Liver (tissue), 9 donors: ENCODE measurements around the gene MAN2A1. TPM values are rescaled to one million over a fixed set of nuclear protein-coding genes. Genes with fewer than 3 reads are reported as not detected.

ENCODE experiments used
- DNase-seq: peaks from one replicate; pipeline ENCODE4 v3.0.0-alpha.2; 2017; ENCODE audit warnings: low spot score
- H3K27ac ChIP-seq, 2 donors: one replicate each; pipeline ENCODE4 v1.7.0; 2013; ENCODE audit warnings: inconsistent platforms in 2 of 2, low read length in 2 of 2, control low read depth in 1 of 2, low read depth in 1 of 2, mild to moderate bottlenecking in 1 of 2
- H3K27me3 ChIP-seq, 4 donors: one replicate each; pipeline versions ENCODE4 v1.6.1 to v1.7.0; 2013; ENCODE audit warnings: low read length in 3 of 4, inconsistent platforms in 1 of 4, mild to moderate bottlenecking in 1 of 4, moderate library complexity in 1 of 4; ENCODE audit not compliant: control insufficient read depth in 4 of 4, insufficient read depth in 4 of 4
- H3K36me3 ChIP-seq, 4 donors: one replicate each; pipeline versions ENCODE4 v1.6.1 to v1.7.0; 2013; ENCODE audit warnings: low read length in 3 of 4, mild to moderate bottlenecking in 3 of 4, low read depth in 1 of 4, moderate library complexity in 1 of 4; ENCODE audit not compliant: control insufficient read depth in 4 of 4, insufficient read depth in 3 of 4
- H3K4me1 ChIP-seq, 4 donors: one replicate each; pipeline versions ENCODE4 v1.6.1 to v1.7.0; 2013; ENCODE audit warnings: low read length in 3 of 4, mild to moderate bottlenecking in 3 of 4, moderate library complexity in 1 of 4; ENCODE audit not compliant: control insufficient read depth in 4 of 4, insufficient read depth in 4 of 4
- H3K4me3 ChIP-seq, 3 donors: one replicate each; pipeline versions ENCODE4 v1.6.1 to v1.7.0; 2013; ENCODE audit warnings: low read length in 3 of 3, control low read depth in 1 of 3, low read depth in 1 of 3, mild to moderate bottlenecking in 1 of 3
- H3K9ac ChIP-seq, 2 donors: one replicate each; pipeline ENCODE4 v1.7.0; 2013; ENCODE audit warnings: low read length in 2 of 2, mild to moderate bottlenecking in 2 of 2, moderate library complexity in 2 of 2, control low read depth in 1 of 2, low read depth in 1 of 2
- H3K9me3 ChIP-seq, 4 donors: one replicate each; pipeline versions ENCODE4 v1.6.1 to v1.7.0; 2013; ENCODE audit warnings: low read length in 3 of 4; ENCODE audit not compliant: control insufficient read depth in 4 of 4
- ATF3 ChIP-seq: IDR thresholded peaks from 2 replicates; pipeline ENCODE4 v1.6.1; 2016; ENCODE audit warnings: antibody characterized with exemption
- EGR1 ChIP-seq, 2 donors: IDR thresholded peaks; 2 replicates each; pipeline ENCODE4 v1.6.1; 2016 to 2018; ENCODE audit warnings: antibody characterized with exemption in 2 of 2, low read depth in 2 of 2
- FOXA1 ChIP-seq: IDR thresholded peaks from 2 replicates; pipeline ENCODE4 v1.6.1; 2016; ENCODE audit warnings: antibody characterized with exemption
- FOXA2 ChIP-seq: IDR thresholded peaks from 2 replicates; pipeline ENCODE4 v1.6.1; 2016; ENCODE audit warnings: antibody characterized with exemption
- GABPA ChIP-seq, 2 donors: IDR thresholded peaks in 1 of 2; conservative IDR thresholded peaks in 1 of 2; 2 replicates each; pipeline ENCODE4 v1.6.1; 2016; ENCODE audit warnings: antibody characterized with exemption in 2 of 2, mild to moderate bottlenecking in 1 of 2, moderate library complexity in 1 of 2
- HNF4A ChIP-seq, 2 donors: conservative IDR thresholded peaks; 2 replicates each; pipeline ENCODE4 v1.6.1; 2016; ENCODE audit warnings: antibody characterized with exemption in 2 of 2, mild to moderate bottlenecking in 2 of 2
- JUND ChIP-seq, 2 donors: IDR thresholded peaks; 2 replicates each; pipeline ENCODE4 v1.6.1; 2016; ENCODE audit warnings: antibody characterized with exemption in 2 of 2
- NR2F2 ChIP-seq: IDR thresholded peaks from 2 replicates; pipeline ENCODE4 v1.6.1; 2016; ENCODE audit warnings: antibody characterized with exemption
- RAD21 ChIP-seq, 2 donors: IDR thresholded peaks; 2 replicates each; pipeline ENCODE4 v1.6.1; 2016; ENCODE audit warnings: antibody characterized with exemption in 2 of 2, mild to moderate bottlenecking in 2 of 2
- REST ChIP-seq: IDR thresholded peaks from 2 replicates; pipeline ENCODE4 v1.6.1; 2016; ENCODE audit warnings: antibody characterized with exemption, mild to moderate bottlenecking
- RXRA ChIP-seq, 2 donors: IDR thresholded peaks; 2 replicates each; pipeline ENCODE4 v1.6.1; 2017 to 2018; ENCODE audit warnings: antibody characterized with exemption in 2 of 2, mild to moderate bottlenecking in 1 of 2
- SP1 ChIP-seq: IDR thresholded peaks from 2 replicates; pipeline ENCODE4 v1.6.1; 2018; ENCODE audit warnings: antibody characterized with exemption, mild to moderate bottlenecking
- WGBS: extraction: QIAGEN DNeasy Blood & Tissue Kit; methylation state at CpG from one replicate; pipeline ENCODE4 v1.1.7; 2013; 5-methylcytosine and 5-hydroxymethylcytosine counted together
- polyA plus RNA-seq, 2 donors: library from polyadenylated mRNA; stranded (reverse) in 1 of 2; unstranded in 1 of 2; fragments of 200-250 nt in 1 of 2; fragments of >200 nt in 1 of 2; fragmentation: Nextera tagmentation in 1 of 2; extraction: Ambion mirVana in 1 of 2; gene quantifications; one replicate each; pipeline versions ENCODE4 v1.2.1 to v1.2.3, GENCODE V29; 2013 to 2015
- total RNA-seq, 2 donors: library from RNA; depleted of rRNA; stranded (reverse); fragments of >200 nt; gene quantifications; one replicate each; pipeline ENCODE4 v1.2.3, GENCODE V29; 2014
- TF ChIP-seq, protein P1 (sequence below): IDR thresholded peaks from 2 replicates; pipeline ENCODE4 v1.6.1; 2016; ENCODE audit warnings: antibody characterized with exemption
- TF ChIP-seq, protein P2 (sequence below): fragments of 150-350 bp; IDR thresholded peaks from 2 replicates; pipeline ENCODE4 v1.5.1; 2017; ENCODE audit warnings: improper control_type of control experiment, low read depth, low read length; ENCODE audit not compliant: missing input control
- donor health status: healthy.
- donor health status: healthy.
- donor health status: healthy.
- donor health status: healthy.
- donor health status: healthy.

MAN2A1 gene
- total and polyA plus RNA-seq, 4 donors: 21.4 to 82.8 (median 47.3) TPM

- no peak for TF ChIP-seq REST
- no peak for TF ChIP-seq HNF4A (conservative IDR thresholded peaks at IDR 0.05)
- TF ChIP-seq, protein P1, sequence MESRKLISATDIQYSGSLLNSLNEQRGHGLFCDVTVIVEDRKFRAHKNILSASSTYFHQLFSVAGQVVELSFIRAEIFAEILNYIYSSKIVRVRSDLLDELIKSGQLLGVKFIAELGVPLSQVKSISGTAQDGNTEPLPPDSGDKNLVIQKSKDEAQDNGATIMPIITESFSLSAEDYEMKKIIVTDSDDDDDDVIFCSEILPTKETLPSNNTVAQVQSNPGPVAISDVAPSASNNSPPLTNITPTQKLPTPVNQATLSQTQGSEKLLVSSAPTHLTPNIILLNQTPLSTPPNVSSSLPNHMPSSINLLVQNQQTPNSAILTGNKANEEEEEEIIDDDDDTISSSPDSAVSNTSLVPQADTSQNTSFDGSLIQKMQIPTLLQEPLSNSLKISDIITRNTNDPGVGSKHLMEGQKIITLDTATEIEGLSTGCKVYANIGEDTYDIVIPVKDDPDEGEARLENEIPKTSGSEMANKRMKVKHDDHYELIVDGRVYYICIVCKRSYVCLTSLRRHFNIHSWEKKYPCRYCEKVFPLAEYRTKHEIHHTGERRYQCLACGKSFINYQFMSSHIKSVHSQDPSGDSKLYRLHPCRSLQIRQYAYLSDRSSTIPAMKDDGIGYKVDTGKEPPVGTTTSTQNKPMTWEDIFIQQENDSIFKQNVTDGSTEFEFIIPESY: no peak
- TF ChIP-seq SP1: no peak
- no peak for TF ChIP-seq NR2F2
- no peak for TF ChIP-seq FOXA1
- no peak for TF ChIP-seq RAD21 (IDR thresholded peaks at IDR 0.05)
- no peak for TF ChIP-seq GABPA (IDR thresholded peaks at IDR 0.05 in 1 of 2, conservative IDR thresholded peaks at IDR 0.05 in 1 of 2)
- TF ChIP-seq FOXA2: no peak
- TF ChIP-seq, protein P2, sequence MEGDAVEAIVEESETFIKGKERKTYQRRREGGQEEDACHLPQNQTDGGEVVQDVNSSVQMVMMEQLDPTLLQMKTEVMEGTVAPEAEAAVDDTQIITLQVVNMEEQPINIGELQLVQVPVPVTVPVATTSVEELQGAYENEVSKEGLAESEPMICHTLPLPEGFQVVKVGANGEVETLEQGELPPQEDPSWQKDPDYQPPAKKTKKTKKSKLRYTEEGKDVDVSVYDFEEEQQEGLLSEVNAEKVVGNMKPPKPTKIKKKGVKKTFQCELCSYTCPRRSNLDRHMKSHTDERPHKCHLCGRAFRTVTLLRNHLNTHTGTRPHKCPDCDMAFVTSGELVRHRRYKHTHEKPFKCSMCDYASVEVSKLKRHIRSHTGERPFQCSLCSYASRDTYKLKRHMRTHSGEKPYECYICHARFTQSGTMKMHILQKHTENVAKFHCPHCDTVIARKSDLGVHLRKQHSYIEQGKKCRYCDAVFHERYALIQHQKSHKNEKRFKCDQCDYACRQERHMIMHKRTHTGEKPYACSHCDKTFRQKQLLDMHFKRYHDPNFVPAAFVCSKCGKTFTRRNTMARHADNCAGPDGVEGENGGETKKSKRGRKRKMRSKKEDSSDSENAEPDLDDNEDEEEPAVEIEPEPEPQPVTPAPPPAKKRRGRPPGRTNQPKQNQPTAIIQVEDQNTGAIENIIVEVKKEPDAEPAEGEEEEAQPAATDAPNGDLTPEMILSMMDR: no peak
- Histone ChIP-seq H3K4me3 (no peak overlapping the region), H3K27ac (no peak overlapping the region), H3K9me3 (peaks cover 0 to 6% (median 0%) of the 10 kb centered on the region in 4 donors), H3K9ac (no peak overlapping the region), H3K36me3 (no peaks in the 10 kb centered on the region), H3K27me3 (no peaks in the 10 kb centered on the region), H3K4me1 (no peaks in the 10 kb centered on the region)
- 91% methylated on average over 2 of the region's 2 CpGs for WGBS
- no peak for DNase-seq
These were observed 7.3 kb upstream of the MAN2A1 start for GRCh38 chr5:109682383-109682782.

DNA sequence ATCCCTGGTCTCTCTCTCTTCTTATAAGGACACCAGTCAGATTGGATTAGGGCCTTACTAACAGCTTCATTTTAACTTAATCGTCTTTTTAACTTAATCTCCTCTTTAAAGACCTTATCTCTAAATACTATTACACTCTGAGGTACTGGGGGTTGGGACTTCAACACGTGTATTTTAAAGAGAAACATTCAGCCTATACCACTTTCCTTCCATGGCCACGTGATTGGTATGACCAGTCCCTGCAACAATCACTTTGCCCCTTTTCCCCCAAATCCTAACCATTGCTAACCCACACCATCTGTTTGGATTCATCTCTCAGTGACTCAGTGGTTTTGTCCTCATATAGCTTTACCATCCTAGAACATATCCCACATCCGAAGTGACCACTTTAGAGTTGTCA is 3.8 kb upstream of the MAN2A1 start:
- H3K27me3 ChIP-seq: no peaks in the 10 kb centered on the region
- H3K9me3 ChIP-seq: peaks cover 0 to 6% (median under 1%) of the 10 kb centered on the region in 4 donors
- peaks cover 0 to 8% (median 3%) of the 10 kb centered on the region in 4 donors for H3K4me1 ChIP-seq
- 86% methylated on average over 4 of the region's 4 CpGs for WGBS
- H3K4me3 ChIP-seq: no peak overlapping the region
- no peaks in the 10 kb centered on the region for H3K36me3 ChIP-seq
- no peak for DNase-seq
- H3K9ac ChIP-seq: no peak overlapping the region
- no peak overlapping the region for H3K27ac ChIP-seq
- TF ChIP-seq JUND (IDR thresholded peaks at IDR 0.05): no peak
- no peak for TF ChIP-seq EGR1 (IDR thresholded peaks at IDR 0.05; ENCODE audit: low read depth in 2 of 2)
- TF ChIP-seq, protein P1: no peak
- no peak for TF ChIP-seq NR2F2
- TF ChIP-seq GABPA (IDR thresholded peaks at IDR 0.05 in 1 of 2, conservative IDR thresholded peaks at IDR 0.05 in 1 of 2): no peak
- TF ChIP-seq ATF3: no peak
- TF ChIP-seq HNF4A (conservative IDR thresholded peaks at IDR 0.05): no peak
- no peak for TF ChIP-seq FOXA1
- no peak for TF ChIP-seq RXRA (IDR thresholded peaks at IDR 0.05)
